ENCODE measurements around the gene EME2.

- no peak for TF ChIP-seq POLR2AphosphoS5 (IDR thresholded peaks at IDR 0.05)
- TF ChIP-seq POLR2A (IDR thresholded peaks at IDR 0.05), result no peak
- TF ChIP-seq, protein P1, sequence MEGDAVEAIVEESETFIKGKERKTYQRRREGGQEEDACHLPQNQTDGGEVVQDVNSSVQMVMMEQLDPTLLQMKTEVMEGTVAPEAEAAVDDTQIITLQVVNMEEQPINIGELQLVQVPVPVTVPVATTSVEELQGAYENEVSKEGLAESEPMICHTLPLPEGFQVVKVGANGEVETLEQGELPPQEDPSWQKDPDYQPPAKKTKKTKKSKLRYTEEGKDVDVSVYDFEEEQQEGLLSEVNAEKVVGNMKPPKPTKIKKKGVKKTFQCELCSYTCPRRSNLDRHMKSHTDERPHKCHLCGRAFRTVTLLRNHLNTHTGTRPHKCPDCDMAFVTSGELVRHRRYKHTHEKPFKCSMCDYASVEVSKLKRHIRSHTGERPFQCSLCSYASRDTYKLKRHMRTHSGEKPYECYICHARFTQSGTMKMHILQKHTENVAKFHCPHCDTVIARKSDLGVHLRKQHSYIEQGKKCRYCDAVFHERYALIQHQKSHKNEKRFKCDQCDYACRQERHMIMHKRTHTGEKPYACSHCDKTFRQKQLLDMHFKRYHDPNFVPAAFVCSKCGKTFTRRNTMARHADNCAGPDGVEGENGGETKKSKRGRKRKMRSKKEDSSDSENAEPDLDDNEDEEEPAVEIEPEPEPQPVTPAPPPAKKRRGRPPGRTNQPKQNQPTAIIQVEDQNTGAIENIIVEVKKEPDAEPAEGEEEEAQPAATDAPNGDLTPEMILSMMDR (IDR thresholded peaks at IDR 0.05), result no peak
- TF ChIP-seq EP300 (IDR thresholded peaks at IDR 0.05), result no peak
Measured at GRCh38 chr16:1807626-1808025, 35.0 kb downstream of the EME2 start.

Measured in upper lobe of left lung (tissue), 4 donors.